Stimulated activated CD4-positive, alpha-beta T cell treated with anti-CD3 and anti-CD28 coated beads, Interleukin-2, amount 100 ng/mL, for 4 hours (primary cell): ENCODE results near the gene RAB11FIP2.

Experiments
- DNase-seq: peaks from one replicate; pipeline ENCODE4 v3.0.0-alpha.2; 2020; ENCODE audit warnings: low read depth

The RAB11FIP2 gene

GRCh38 chr10:117980755-117981702 lies 65.7 kb downstream of the RAB11FIP2 start:
- no peak for DNase-seq

DNA sequence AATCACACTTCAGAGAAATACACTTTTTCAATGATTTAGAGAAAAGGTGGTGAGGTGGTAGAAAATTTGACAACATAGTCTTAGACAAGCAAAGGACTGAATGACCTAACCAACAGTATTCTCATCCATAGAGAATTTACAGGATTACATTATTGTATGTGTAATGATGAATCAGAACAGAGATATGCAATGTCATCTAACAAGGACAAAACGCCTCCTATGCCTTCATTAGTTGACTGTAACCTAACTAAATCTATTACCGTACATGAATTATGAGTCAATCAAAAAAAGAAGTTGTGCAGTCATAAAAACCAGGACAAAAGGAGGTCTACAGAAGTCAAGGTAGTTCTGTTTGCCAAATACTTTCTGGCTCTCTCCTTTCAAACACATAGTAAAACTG lies 66.5 kb downstream of the RAB11FIP2 start:
- no peak for DNase-seq

GRCh38 chr10:117972168-117972837 lies 74.4 kb downstream of the RAB11FIP2 start:
- no peak for DNase-seq

DNA sequence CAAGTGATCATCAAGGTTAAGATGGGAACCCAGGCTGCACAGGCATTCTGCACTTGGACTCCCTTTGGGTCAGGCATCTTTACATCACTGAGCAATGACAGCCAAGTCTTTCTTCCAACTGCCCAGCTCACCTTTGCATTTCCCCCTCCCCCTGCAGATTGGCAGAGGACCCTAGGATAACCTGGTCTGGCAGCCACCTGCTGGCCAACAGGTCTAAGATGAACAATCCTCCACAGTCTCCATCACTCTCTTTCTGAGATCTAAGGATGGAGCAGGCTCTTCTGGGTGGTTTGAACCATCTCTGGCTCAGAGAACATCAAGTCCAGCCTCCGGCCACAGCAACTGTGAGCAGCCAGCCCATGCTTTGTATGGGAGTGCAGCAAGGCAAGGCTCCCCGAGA lies 75.8 kb downstream of the RAB11FIP2 start:
- DNase-seq = no peak

- DNase-seq = no peak
Observed at GRCh38 chr10:117969592-117969991, 77.1 kb downstream of the RAB11FIP2 start.

GRCh38 chr10:117968354-117969182 lies 78.2 kb downstream of the RAB11FIP2 start:
- no peak for DNase-seq

- no peak for DNase-seq
Observed at GRCh38 chr10:117967149-117967650, 79.5 kb downstream of the RAB11FIP2 start.

- no peak for DNase-seq
Observed at GRCh38 chr10:117965984-117966383, 80.8 kb downstream of the RAB11FIP2 start.

- DNase-seq = no peak
Observed at GRCh38 chr10:117964536-117964935, 82.2 kb downstream of the RAB11FIP2 start.

GRCh38 chr10:117960345-117960935 lies 86.3 kb downstream of the RAB11FIP2 start:
- DNase-seq = no peak

DNA sequence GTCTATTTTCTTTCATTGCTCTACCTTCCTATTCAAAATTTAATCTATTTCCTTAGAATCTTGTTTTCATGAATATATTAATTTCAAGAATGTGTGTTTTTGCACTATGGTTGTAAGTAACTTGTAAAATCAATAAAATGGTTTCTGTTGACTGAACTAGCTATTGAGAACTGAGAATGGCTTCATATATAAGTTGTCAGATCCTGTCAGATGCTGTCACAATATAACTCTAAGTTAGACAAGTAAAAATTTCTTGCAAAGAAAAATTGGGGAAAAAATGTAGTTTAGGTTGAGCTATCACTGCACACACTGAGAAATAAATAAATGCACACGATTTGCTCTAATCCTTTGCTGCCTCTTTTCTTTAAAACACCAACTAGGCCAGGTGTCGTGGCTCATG lies 89.8 kb downstream of the RAB11FIP2 start:
- no peak for DNase-seq

- DNase-seq = no peak
Observed at GRCh38 chr10:117955176-117955575, 91.6 kb downstream of the RAB11FIP2 start.
